ENCODE data around the gene CDCA3.

The CDCA3 gene

DNA sequence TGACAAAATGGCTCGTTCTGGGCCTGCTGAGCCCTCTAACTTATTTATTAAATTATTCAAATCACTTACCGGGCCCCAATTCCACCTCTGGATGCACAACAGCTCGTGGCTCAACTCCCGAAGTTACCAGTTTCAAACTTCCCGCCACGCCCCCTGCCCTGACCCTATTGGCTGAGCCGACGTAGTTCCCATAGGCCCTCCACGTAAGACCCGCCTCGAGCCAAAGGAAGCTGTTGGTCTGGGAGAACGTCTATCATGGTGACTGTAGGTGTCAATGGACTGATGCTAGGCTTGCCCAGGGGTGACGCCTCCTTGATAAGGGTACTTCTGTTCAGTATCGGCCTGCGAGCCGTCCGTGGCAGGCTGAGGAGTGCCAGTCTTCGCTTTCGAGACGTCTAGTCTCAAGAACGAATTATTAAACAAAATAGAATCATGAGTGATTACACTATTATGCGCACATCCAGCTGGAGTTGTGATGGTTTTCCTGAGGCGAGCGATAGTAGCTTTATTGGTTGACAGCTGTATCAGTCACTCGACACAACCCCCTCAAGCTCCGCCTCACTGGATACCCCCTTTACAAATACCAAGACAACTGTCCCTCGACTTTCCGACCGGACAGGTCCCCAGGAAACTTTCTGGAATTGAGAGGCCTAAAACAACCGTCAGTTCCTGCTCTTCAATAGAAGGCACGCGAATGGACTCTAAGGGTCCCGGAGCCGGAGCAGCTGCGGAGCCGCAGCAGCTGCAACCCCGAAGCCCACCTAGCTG is at the start of gene CDCA3:
Gene CDCA3, minus strand, starts transcription at position 134 of the 768 bp plus-strand sequence. CDS start 334 bp downstream, outside the sequence.
- no peak for TF ChIP-seq GATA3 (IDR thresholded peaks at IDR 0.05; ENCODE audit: low read depth, low read length)
- TF ChIP-seq GATA2 (IDR thresholded peaks at IDR 0.05; ENCODE audit: low read depth, low read length): no peak

DNA sequence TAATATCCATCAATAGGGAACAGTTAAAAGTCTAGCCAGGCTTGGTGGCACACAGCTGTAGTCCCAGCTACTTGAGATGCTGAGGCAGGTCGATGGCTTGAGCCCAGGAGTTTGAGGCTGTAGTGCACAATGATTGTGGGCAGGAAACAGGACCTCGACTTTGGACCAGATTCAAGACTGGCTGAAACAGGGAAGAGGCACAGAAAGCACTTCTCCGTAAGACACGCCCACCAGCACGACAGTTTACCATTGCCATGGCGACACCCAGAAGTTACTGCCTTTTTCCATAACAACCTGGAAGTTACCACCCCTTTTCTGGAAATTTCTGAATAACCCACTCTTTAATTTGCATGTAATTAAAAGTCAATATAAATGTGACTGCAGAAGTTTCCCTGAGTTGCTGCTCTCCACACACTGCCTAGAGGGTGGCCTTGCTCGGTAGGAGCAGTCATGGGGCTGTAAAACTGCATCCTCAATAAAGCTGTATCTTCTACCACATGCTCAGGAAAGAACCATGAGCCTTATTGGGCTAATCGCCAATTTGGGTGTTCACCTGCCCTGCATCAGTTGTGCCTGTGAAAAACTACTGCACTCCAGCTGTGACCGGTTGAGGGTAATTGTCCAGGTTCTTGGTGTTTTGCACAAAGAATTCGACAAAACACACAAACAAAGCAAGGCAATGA is 48.9 kb upstream of the CDCA3 start:
- TF ChIP-seq GATA3 (IDR thresholded peaks at IDR 0.05; ENCODE audit: low read depth, low read length) (no peak), GATA2 (IDR thresholded peaks at IDR 0.05; ENCODE audit: low read depth, low read length) (no peak)

DNA sequence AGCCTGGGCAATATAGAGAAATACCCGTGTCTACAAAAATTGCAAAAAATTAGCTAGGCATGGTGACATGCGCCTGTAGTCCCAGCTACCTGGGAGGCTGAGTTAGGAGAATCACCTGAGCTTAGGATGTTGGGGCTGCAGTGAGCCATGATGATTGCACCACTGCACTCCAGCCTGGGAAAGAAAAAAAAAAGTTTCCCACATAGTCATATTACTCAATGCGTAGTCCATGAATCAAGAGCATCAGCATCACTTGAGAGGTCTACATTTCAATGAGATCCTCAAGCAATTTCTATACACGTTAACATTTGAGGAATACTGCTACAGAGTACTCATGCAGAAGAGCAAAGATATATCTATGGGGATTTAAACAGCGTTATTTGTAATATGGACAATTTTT is 48.3 kb upstream of the CDCA3 start:
- TF ChIP-seq GATA2 (IDR thresholded peaks at IDR 0.05; ENCODE audit: low read depth, low read length): no peak
- no peak for TF ChIP-seq GATA3 (IDR thresholded peaks at IDR 0.05; ENCODE audit: low read depth, low read length)

DNA sequence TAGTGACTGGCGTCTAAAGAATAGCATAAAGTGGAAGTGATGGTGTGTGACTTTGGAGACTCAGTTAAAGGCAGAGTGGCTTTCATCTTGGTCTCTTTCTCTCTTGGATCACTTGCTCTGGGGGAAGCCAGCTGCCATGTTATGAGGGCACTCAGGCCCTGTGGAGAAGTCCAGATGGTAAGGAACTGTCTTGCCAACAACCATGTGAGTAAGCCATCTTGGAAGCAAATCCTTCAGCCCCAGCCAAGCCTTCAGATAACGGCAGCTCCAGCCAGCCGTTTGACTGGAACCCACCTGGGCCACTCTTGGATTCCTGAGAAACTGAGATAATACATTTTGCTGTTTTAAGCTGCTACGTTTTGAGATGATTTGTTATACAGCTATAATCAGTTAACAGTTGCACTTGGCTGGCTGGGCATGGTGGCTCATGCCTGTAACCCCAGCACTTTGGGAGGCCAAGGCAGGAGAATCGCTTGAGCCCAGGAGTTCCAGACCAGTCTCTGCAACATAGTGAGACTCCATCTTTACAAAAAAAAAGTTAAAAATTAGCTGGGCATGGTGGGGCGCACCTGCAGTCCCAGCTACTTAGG is 45.9 kb upstream of the CDCA3 start:
- TF ChIP-seq GATA3 (IDR thresholded peaks at IDR 0.05; ENCODE audit: low read depth, low read length): no peak
- no peak for TF ChIP-seq GATA2 (IDR thresholded peaks at IDR 0.05; ENCODE audit: low read depth, low read length)

DNA sequence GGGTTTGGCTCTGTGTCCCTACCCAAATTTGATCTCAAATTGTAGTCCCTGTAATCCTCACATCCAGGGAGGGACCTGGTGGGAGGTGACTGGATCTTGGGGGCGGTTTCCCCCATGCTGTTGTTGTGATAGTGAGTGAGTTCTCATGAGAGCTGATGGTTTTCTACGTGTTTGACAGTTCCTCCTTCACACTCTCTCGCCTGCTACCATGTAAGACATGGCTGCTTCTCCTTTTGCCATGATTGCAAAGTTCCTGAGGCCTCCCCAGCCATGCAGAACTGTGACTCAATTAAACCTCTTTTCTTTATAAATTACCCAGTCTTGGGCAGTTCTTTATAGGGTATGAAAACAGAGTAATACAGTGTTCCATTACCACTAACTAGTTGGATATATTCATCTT is 43.2 kb upstream of the CDCA3 start:
- no peak for TF ChIP-seq GATA3 (IDR thresholded peaks at IDR 0.05; ENCODE audit: low read depth, low read length)

DNA sequence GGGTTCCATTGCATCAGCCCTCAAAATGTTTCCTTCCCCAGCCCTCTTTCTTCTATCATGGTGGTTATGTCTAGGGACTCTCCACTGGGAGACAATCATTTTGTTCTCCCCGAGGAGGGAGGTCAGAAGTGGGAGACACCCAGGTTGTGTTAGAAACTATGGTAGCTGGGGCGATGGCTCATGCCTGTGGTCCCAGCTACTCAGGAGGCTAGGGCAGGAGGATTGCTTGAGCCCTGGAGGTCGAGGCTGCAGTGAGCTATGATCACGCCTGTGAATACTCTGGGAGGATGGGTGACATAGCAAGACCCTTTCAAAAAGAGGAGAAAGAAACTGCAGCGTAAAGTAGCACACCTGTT is 40.5 kb upstream of the CDCA3 start:
- TF ChIP-seq GATA2 (IDR thresholded peaks at IDR 0.05; ENCODE audit: low read depth, low read length) (no peak), GATA3 (IDR thresholded peaks at IDR 0.05; ENCODE audit: low read depth, low read length) (no peak)

DNA sequence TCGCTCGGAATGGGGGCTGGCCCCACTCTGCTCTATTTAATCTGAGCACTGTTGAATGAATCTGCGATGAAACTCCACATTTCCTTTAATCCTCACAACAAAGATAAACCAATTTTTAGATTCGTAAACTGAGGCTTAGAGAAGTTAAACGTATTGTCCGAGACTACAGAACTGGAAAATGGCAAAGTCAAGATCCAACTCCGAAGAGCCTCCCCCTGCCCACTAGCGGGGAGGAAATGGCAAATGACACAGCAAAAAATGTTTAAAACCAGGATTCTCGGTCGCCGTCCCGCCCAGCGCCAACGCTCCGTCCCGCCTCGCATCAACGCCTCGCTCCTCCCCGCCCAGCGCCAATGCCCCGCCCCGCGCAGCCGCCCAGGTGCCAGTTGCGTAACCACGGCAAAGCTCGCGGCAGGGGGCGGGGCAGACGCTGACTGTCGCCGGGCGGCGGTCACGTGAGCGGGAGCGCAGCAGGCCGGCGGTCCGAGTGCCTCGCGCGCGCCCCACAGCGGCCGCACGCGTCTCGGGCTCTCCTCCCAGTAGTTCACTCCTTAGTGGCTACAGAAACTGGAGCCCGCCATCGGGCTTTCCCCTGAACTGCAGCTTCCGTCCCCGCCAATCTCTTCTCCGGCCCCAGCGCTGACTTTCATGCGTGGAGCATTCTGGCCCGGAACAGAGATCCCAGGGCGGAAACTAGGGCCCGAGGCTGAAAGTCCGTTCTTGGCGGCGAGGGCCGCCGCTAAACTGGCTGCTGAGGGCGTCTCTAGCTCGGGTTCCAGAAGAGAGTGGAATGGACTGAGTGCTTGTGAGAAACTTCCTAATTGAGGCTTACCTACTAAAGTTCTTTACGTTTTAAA is 39.9 kb upstream of the CDCA3 start:
- TF ChIP-seq GATA3 (IDR thresholded peaks at IDR 0.05; ENCODE audit: low read depth, low read length) (no peak), GATA2 (IDR thresholded peaks at IDR 0.05; ENCODE audit: low read depth, low read length) (no peak)

DNA sequence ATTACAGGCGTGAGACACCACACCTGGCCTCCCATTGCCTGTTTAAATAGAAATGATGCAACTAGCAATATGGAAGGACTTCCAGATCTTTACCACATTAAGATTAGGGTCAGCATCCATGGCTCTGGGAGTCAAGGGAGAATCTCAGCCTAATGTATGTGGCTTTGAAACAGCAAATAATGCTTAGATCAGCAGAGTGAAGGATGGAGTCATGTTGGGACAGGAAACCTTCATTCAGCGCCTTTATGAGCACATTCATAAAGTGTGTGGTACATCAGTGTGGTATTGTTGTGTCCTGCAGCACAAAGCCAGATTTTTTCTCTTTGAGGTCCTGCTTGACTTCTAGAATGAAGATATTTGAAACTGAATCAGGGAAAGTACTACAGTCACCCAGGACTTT is 37.3 kb upstream of the CDCA3 start:
- TF ChIP-seq GATA3 (IDR thresholded peaks at IDR 0.05; ENCODE audit: low read depth, low read length) (no peak), GATA2 (IDR thresholded peaks at IDR 0.05; ENCODE audit: low read depth, low read length) (no peak)

DNA sequence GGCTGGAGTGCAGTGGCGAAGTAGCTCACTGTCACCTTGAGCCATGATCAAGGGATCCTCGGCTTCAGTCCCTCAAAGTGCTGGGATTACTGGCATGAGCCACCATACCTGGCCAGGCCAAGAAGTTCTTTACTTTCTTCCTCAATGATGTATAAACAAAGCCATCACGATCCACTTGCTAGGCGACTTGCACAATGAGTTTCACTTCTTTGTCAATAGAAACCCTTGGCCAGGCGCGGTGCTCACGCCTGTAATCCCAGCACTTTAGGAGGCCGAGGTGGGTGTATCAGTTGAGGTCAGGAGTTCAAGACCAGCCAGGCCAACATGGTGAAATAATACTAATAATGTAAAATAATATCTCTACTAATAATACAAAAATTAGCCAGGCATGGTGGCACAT is 36.4 kb upstream of the CDCA3 start:
- TF ChIP-seq GATA3 (IDR thresholded peaks at IDR 0.05; ENCODE audit: low read depth, low read length) (no peak), GATA2 (IDR thresholded peaks at IDR 0.05; ENCODE audit: low read depth, low read length) (no peak)

DNA sequence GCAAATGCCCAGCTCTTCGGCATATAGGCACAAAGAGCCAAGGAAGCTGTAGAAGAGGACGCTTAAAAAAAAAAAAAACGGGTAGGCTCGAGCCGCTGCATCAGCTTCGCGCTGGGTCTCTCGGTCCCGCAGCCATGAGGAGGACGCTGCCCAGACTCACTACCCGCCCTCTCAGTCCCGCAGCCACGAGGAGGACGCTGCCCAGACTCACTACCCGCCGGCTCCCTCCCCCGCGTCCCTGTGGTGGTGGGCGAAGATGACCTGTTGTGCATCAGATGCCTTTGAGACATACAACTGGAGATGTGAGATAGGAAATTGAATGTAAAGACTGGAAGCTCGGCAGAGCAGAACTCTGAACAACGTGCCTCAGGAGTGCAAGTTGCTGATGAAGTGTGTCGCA is 33.5 kb upstream of the CDCA3 start:
- TF ChIP-seq GATA3 (IDR thresholded peaks at IDR 0.05; ENCODE audit: low read depth, low read length): no peak
- peak; percentile 39; the same call in 1 of the 2 replicates for TF ChIP-seq GATA2 (IDR thresholded peaks at IDR 0.05; ENCODE audit: low read depth, low read length)

DNA sequence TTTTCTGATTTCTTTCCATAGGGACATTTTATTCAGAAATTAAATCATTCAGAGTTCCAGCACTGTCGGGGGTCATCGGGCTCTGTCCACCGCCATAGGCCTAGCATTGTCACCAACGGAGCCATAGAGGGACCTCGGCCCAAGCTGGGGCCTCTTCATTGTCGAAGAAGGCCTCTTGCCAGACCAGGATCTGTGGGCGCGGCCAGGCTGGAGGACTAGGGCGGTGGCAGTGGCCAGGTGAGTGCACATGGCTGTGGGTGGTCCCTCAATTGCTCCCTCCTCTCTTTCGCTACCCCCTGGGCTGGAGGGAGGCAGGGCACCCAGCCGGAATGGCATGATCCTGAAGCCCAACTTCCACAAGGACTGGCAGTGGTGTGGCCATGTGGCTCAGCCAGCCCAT is 32.6 kb upstream of the CDCA3 start:
- TF ChIP-seq GATA2 (IDR thresholded peaks at IDR 0.05; ENCODE audit: low read depth, low read length) (no peak), GATA3 (IDR thresholded peaks at IDR 0.05; ENCODE audit: low read depth, low read length) (no peak)

DNA sequence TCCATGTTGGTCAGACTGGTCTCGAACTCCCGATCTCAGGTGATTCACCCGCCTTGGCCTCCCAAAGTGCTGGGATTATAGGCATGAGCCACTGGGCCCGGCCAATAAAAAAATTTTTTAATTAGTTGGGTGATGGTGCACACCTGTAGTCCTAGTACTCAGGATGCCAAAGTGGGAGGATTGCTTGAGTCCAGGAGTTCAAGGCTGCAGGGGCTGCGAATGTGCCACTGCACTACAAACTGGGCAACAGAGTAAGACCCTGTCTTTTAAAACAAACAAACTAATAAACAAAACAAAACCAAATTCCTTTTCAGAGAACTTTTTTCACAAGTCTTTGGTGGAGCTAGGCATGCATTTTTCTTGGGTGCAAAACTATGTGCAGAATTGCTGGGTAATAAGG is 32.2 kb upstream of the CDCA3 start:
- no peak for TF ChIP-seq GATA2 (IDR thresholded peaks at IDR 0.05; ENCODE audit: low read depth, low read length)
- no peak for TF ChIP-seq GATA3 (IDR thresholded peaks at IDR 0.05; ENCODE audit: low read depth, low read length)

DNA sequence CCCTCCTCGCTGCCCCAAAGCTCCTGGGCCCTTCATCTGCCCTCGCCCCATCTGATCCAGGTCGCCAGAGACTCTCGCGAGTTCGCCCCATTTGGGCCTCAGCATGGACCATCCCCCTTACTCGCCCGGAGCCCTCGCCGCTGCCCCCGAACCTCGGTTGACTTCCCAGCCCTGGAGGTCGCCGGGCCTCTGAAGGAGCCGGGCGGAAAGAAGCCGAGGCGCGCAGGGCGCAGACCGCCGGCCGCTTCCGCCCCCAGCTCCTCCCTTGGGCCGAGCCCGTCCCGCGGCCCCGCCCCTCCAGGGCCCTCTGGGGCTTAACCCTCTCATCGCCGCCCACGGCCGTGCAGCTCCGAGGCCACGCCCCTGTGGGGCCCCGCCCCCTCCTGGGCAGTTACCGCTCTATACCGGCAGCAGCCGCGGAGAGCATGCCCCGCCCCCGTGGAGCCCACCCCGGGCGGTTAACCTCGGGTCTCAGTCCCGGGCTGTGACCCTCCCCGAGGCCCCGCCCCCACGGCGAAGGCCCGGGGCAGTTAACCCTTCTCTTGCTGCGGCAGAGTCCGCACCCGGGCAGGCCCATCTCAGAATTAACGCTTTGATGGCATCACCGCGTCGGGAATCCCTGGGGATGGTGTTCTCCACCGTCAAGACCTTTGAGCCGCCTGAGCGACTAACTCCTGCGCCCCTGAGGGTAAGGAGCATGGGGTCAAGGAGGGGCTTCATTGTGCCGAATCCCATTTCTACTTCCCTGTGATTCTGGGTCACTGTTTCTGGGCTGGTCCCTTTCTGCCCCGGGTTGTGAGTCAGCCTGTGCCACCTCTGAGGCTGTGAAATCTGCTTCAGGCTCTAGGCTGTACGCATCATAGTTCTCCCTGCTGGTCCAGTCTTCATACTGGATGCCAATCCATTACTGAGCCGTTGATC is 22.3 kb upstream of the CDCA3 start, which contains the start of gene SPSB2:
Gene SPSB2, minus strand, starts transcription at position 210 of the 921 bp plus-strand sequence. CDS start 402 bp downstream, outside the sequence.
- TF ChIP-seq GATA2 (IDR thresholded peaks at IDR 0.05; ENCODE audit: low read depth, low read length): no peak
- TF ChIP-seq GATA3 (IDR thresholded peaks at IDR 0.05; ENCODE audit: low read depth, low read length): no peak

All from SH-SY5Y (cell line).